KOPT-K1 (cell line): ENCODE measurements around the gene PLCG1.
"Not testable (repeated sequence)": the region's sequence is repeated elsewhere in the genome, so short reads cannot be mapped to it uniquely, and the experiment has no call there.

Source experiments
- H3K27ac ChIP-seq: fragments of 200-600 bp; sonication (generic); 2 replicates; pipeline ENCODE4 v1.5.1; 2016; ENCODE audit warnings: antibody characterized with exemption, mild to moderate bottlenecking, low read depth, low read length; ENCODE audit not compliant: poor library complexity, severe bottlenecking
- H3K36me3 ChIP-seq: fragments of 200-600 bp; sonication (generic); 2 replicates; pipeline ENCODE4 v1.5.1; 2017; ENCODE audit warnings: antibody characterized with exemption, mild to moderate bottlenecking, low read length, moderate library complexity; ENCODE audit not compliant: insufficient read depth
- H3K9me3 ChIP-seq: fragments of 200-600 bp; sonication (generic); 2 replicates; pipeline ENCODE4 v1.5.1; 2017; ENCODE audit warnings: antibody characterized with exemption, low read length, mild to moderate bottlenecking; ENCODE audit not compliant: insufficient read depth, poor library complexity, severe bottlenecking

Gene PLCG1

GRCh38 chr20:41116282-41116956 lies 20.9 kb upstream of the PLCG1 start:
- peaks cover 100% of the 10 kb centered on the region for H3K36me3 ChIP-seq
- no peaks in the 10 kb centered on the region for H3K9me3 ChIP-seq
- no peak overlapping the region for H3K27ac ChIP-seq

- H3K36me3 ChIP-seq: peaks cover 100% of the 10 kb centered on the region
- not testable (repeated sequence) for H3K9me3 ChIP-seq, H3K27ac ChIP-seq
These were observed 19.2 kb upstream of the PLCG1 start for GRCh38 chr20:41118159-41118558.

DNA sequence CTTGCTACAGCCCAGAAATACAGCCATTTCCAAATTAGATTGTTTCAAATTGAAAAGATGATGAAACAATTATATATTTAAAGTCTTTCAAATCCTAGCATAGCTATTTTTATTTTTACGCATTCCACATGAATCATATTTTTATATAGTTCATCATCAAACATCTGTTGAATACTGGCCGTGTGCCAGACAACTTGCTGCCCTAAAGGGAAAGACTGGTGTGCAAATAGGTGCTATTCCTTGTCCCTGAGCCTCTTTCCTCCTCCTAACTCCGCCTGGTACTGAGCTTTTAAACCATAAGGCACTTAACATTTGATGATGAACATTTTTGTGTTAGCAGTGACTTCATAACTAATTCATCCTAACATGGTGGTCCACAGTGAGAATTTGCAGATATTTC lies 18.7 kb upstream of the PLCG1 start:
- H3K27ac ChIP-seq: no peak overlapping the region
- H3K9me3 ChIP-seq: no peaks in the 10 kb centered on the region
- H3K36me3 ChIP-seq: peaks cover 99% of the 10 kb centered on the region

GRCh38 chr20:41119614-41120561 lies 17.5 kb upstream of the PLCG1 start:
- Histone ChIP-seq H3K27ac (no peak overlapping the region), H3K36me3 (peaks cover 97% of the 10 kb centered on the region), H3K9me3 (no peaks in the 10 kb centered on the region)

GRCh38 chr20:41121399-41121798 lies 15.9 kb upstream of the PLCG1 start:
- Histone ChIP-seq H3K36me3 (peaks cover 97% of the 10 kb centered on the region), H3K27ac (no peak overlapping the region), H3K9me3 (no peaks in the 10 kb centered on the region)

DNA sequence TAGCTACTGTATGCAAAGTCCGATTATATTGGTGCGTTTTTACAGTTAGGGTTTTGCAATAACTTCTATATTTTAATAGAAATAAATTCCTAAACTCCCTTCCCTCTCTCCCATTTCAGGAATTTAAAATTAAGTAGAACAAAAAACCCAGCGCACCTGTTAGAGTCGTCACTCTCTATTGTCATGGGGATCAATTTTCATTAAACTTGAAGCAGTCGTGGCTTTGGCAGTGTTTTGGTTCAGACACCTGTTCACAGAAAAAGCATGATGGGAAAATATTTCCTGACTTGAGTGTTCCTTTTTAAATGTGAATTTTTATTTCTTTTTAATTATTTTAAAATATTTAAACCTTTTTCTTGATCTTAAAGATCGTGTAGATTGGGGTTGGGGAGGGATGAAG lies 13.7 kb upstream of the PLCG1 start:
- Histone ChIP-seq H3K27ac (no peak overlapping the region), H3K9me3 (no peaks in the 10 kb centered on the region), H3K36me3 (peaks cover 88% of the 10 kb centered on the region)

DNA sequence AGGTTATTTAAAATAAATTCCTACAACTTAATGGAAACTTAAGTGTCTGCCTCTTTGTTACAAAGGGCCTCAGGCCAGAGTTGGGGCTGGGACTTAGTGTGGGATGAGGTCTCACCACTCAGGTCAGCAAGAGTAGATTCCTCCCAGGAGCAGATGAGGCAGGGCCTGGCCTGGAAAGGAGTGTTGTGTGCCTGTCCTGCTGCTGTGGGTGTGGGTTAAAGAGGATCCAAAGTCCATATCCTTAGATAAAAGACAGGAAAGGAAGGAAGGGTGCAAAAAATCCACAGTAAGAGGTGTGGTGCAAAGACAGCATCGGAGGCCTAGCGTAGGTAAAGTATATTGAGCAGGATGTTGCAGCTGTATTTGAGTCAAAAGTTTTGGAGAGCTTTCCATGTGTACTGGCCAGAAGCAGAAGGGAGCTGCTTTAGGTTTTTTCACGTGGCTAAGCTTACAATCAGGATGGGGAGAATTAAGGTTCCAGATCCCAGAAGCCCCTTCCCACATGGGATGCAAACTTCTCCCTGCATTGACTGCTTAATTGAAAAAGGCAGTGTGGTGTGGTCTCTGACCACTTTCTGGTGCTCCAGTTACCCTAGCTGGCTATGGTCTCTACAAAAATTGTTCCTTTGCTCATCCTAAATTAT lies 12.8 kb upstream of the PLCG1 start:
- no peak overlapping the region for H3K27ac ChIP-seq
- no peaks in the 10 kb centered on the region for H3K9me3 ChIP-seq
- peaks cover 79% of the 10 kb centered on the region for H3K36me3 ChIP-seq

DNA sequence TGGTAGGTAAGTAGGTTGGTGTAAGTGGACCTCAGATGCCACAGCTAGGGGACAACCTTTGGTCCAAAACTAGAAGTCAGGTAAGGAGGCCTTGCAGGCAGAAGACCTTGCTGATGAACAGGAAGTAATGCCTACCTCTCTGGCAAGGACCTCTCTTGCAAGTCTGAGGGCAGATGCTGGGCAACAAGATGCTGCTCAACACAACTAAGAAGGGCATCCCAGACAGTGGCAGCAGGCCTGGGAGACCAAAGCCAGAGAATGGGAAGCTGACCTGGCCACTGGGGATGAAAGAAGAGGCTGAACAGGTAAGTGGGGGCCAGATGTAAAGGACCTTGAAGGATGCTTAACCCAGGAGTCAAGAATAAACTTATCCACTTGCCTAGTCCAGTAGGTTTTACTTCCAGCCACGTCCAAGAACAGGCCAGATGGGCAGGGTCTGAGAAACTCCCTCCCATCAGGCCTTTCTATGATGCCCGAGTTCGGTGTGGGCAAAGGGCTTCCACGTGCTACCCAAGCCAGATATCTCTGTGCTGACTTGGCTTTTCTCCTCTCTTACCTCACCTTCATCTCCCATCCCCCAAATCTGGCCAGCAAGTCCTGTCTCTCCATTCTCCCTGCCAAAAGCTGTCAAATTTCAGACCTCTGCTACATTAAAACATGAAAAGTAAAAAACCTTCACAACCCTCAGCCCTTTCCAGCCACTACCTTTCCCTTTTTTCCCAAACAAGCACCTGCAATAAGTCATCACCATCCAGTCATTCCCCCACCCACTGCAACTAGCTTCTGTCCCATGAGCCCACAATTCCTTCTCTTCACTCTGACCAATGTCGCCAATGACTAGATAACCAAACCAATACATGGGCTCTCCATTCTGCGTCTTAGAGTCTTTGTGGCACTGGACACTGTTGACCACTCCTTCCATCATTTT lies 11.5 kb upstream of the PLCG1 start:
- Histone ChIP-seq H3K9me3 (no peaks in the 10 kb centered on the region), H3K27ac (no peak overlapping the region), H3K36me3 (peaks cover 66% of the 10 kb centered on the region)

DNA sequence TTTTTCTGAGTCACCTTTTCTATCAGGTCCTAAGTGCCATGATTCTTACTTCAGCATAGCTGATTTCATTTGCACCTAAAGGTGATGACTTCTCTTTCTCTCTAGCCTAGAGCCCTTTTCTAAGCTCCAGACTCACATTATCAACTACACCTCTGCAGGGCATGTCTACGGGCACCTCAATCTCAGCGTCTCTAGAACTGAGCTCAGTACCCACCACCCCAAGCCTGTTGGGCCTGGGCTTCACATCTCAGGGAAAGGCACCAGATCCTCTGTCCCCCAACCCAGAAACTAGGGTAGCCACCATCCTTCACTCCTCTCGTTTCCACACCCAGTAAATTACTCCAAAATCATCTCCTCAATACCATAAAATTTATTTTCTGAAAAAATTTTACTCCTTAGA lies 10.6 kb upstream of the PLCG1 start:
- no peak overlapping the region for H3K27ac ChIP-seq
- peaks cover 57% of the 10 kb centered on the region for H3K36me3 ChIP-seq
- H3K9me3 ChIP-seq: no peaks in the 10 kb centered on the region

- H3K27ac ChIP-seq, H3K9me3 ChIP-seq: not testable (repeated sequence)
- H3K36me3 ChIP-seq: peaks cover 42% of the 10 kb centered on the region
These were observed 9.0 kb upstream of the PLCG1 start for GRCh38 chr20:41128317-41128716.

DNA sequence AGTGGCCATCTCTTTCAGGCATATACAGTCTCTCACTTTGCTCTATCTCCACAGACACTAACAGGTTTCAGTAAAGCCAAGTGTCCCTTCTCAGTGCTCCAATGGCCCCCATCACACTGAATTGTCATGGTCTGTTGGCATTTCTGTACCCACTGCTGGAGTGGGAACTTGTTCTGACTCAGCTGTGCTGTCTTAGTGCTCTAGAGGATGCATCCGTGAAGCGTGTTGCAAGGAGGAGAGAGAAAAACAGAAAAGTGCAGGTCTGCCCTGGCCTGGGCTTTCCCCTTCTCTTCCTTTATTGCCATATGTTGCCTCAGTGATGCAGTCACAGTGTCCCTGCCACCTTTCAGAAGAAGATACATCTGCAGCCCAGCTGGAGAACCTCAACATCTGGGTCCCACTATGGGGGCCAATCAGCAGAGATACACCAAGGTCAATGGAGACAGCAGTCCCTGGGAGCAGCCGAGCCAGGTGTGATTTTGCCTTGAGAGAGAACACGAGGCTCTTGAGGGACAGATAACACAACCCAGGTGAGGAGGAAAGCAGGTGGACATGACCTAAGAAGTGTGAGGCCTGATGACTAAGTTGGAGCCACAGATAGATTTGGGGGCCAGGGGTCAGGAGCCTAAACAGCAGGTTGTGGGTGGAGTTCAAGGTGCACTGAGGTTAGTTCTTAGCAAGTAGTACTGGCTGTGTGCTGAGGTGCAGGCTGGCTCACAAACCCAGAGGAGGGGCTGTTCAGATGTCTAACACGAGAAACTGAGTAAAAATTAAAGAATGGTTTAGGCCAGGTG lies 5.6 kb upstream of the PLCG1 start:
- Histone ChIP-seq H3K36me3 (peaks cover 10% of the 10 kb centered on the region), H3K9me3 (no peaks in the 10 kb centered on the region), H3K27ac (no peak overlapping the region)

- not testable (repeated sequence) for H3K9me3 ChIP-seq, H3K36me3 ChIP-seq, H3K27ac ChIP-seq
These were observed 5.0 kb upstream of the PLCG1 start for GRCh38 chr20:41132388-41132775.

DNA sequence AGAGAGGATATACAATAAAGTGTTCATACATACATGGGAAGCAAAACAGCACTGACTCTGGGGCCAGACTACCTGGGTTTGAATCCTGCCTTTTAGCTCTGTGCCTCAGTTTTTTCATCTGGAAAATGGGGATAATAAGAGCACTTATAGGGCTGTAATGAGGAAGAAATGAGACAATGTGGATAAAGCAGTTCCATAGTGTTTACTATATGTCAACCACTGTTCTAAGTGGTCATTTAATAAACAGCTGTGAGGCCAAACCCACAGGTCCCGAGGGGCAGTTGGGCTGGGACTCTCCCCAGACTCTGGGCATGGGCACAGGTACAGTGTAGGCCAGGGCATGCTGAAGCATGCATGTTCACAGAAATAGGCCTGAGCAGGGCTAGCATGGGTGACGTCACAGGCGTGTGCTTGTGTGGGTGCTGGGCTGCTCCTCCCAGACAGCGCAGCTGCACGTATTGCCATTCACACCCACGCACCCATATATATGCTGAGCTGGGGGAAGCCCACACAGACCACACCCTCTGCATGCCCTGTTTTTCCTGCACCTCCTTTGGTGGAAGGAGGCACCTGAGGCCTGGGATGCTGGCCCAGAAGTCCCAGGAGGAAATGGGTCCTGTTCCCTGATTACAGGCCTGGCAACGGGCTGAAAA lies 3.5 kb upstream of the PLCG1 start:
- Histone ChIP-seq H3K36me3 (no peaks in the 10 kb centered on the region), H3K9me3 (no peaks in the 10 kb centered on the region), H3K27ac (no peak overlapping the region)
